WTC11 (cell line): ENCODE results near the gene UGT1A5.

Experiments
- FOXK1 ChIP-seq: sonication (generic); formaldehyde crosslinking; IDR thresholded peaks from 2 replicates; pipeline ENCODE4 v1.8.0; 2022; ENCODE audit warnings: mild to moderate bottlenecking, moderate library complexity, missing genetic modification reagents
- FOXP1 ChIP-seq: sonication (generic); formaldehyde crosslinking; IDR thresholded peaks from 2 replicates; pipeline ENCODE4 v1.8.0; 2022; ENCODE audit warnings: missing genetic modification reagents, mild to moderate bottlenecking, moderate library complexity, borderline replicate concordance
- GTF2I ChIP-seq: fragments of 250-450 bp; sonication (Bioruptor Pico); conservative IDR thresholded peaks from 2 replicates; pipeline ENCODE4 v1.4.0; 2021; ENCODE audit warnings: mild to moderate bottlenecking
- ZNF121 ChIP-seq: sonication (generic); formaldehyde crosslinking; IDR thresholded peaks from 2 replicates; pipeline ENCODE4 v1.8.0; 2023; ENCODE audit warnings: missing genetic modification reagents
- TF ChIP-seq, protein P1 (sequence below): fragments of 200-600 bp; IDR thresholded peaks from 2 replicates; pipeline ENCODE4 v1.8.0; 2022; ENCODE audit warnings: antibody characterized with exemption

DNA sequence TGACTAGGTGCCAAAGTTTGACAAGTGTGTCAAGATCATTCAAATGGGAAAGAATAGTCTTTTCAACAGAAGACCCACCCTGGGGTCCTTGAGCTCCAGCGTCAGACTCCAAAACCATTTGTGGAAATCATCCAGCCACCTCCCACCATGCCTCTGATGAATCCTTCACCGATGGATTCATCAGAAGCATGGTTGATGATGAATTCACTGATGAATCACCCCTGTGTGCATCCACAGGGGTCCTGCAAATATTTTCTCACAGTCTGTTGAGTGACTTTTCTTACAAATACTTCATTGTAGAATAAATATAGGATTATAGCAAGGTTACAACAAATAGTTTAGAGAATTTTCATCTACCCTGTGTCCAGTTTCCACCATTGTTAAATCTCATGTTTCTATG is 36.7 kb upstream of the UGT1A5 start:
- no peak for TF ChIP-seq FOXK1 (CRISPR knock-in tag)
- TF ChIP-seq, protein P1, sequence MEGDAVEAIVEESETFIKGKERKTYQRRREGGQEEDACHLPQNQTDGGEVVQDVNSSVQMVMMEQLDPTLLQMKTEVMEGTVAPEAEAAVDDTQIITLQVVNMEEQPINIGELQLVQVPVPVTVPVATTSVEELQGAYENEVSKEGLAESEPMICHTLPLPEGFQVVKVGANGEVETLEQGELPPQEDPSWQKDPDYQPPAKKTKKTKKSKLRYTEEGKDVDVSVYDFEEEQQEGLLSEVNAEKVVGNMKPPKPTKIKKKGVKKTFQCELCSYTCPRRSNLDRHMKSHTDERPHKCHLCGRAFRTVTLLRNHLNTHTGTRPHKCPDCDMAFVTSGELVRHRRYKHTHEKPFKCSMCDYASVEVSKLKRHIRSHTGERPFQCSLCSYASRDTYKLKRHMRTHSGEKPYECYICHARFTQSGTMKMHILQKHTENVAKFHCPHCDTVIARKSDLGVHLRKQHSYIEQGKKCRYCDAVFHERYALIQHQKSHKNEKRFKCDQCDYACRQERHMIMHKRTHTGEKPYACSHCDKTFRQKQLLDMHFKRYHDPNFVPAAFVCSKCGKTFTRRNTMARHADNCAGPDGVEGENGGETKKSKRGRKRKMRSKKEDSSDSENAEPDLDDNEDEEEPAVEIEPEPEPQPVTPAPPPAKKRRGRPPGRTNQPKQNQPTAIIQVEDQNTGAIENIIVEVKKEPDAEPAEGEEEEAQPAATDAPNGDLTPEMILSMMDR, result no peak
- no peak for TF ChIP-seq GTF2I (CRISPR knock-in tag)
- TF ChIP-seq FOXP1 (CRISPR knock-in tag), result no peak
- no peak for TF ChIP-seq ZNF121 (CRISPR knock-in tag)
